Epithelial cell of proximal tubule (primary cell): ENCODE data around the gene KCNK18. TPM values are rescaled to one million over a fixed set of nuclear protein-coding genes. Genes with fewer than 3 reads are reported as not detected.

Experiments used
- DNase-seq: peaks from one replicate; pipeline ENCODE4 v3.0.0-alpha.2; 2011; ENCODE audit warnings: low read depth
- H3K4me3 ChIP-seq: 2 replicates; pipeline ENCODE4 v1.5.1; 2011; ENCODE audit warnings: low read depth, mild to moderate bottlenecking, low read length
- total RNA-seq: library from RNA; depleted of rRNA; stranded (reverse); fragments of >200 nt; gene quantifications from 2 replicates; pipeline ENCODE4 v1.2.3, GENCODE V29; 2015
- TF ChIP-seq, protein P1 (sequence below): conservative IDR thresholded peaks from 2 replicates; pipeline ENCODE4 v1.5.1; 2012; ENCODE audit warnings: low read depth, mild to moderate bottlenecking, low read length

The KCNK18 gene
- total RNA-seq, 1 donor from 2014 or later: not detected

DNA sequence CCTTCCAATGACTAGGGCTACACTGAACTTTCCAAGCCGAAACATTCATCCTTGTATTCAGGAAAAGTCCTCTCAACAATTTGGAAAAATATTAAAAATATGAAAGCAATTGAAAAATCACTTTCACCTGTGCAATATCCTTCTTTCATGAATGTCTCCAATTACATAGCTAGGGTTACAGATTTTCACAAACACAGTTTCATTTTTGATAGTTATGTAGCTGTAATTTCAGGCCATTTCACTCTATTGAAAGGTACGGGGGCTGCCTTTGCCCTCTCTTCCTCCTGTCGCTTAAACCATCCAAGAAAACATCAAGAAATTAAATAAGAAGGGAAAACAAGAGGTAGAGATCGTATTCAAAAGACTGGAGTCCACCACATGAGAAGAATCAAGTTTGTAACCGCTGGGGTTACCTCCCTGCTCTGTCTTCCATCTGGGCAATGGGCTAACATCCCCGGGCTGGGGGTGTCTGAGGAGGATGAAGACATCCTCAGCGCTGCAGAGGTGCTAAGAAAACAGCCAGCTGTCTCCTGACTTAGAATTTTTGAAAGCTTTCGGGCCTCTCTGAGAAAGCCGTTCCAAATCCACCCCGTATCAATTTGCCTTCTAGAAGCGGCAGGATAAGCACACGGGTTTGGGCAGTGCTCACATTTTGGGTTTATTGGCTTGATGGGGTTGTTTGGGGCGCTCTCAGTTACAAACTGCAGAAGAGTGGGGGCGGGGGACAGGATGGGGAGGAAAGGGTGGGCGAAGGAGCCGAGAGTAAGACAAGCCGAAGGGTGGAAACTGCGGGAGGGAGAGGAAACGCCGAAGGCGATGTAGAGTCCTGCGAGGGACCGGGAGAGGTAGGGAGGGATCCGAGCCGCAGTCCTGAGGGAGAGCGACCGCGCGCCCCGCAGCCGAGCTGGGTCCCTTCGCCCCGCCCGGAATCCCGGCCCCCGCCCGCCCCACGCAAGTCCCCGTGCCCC is 34.9 kb upstream of the KCNK18 start:
- no peak overlapping the region for H3K4me3 ChIP-seq
- no peak for DNase-seq
- TF ChIP-seq, protein P1, sequence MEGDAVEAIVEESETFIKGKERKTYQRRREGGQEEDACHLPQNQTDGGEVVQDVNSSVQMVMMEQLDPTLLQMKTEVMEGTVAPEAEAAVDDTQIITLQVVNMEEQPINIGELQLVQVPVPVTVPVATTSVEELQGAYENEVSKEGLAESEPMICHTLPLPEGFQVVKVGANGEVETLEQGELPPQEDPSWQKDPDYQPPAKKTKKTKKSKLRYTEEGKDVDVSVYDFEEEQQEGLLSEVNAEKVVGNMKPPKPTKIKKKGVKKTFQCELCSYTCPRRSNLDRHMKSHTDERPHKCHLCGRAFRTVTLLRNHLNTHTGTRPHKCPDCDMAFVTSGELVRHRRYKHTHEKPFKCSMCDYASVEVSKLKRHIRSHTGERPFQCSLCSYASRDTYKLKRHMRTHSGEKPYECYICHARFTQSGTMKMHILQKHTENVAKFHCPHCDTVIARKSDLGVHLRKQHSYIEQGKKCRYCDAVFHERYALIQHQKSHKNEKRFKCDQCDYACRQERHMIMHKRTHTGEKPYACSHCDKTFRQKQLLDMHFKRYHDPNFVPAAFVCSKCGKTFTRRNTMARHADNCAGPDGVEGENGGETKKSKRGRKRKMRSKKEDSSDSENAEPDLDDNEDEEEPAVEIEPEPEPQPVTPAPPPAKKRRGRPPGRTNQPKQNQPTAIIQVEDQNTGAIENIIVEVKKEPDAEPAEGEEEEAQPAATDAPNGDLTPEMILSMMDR: no peak

DNA sequence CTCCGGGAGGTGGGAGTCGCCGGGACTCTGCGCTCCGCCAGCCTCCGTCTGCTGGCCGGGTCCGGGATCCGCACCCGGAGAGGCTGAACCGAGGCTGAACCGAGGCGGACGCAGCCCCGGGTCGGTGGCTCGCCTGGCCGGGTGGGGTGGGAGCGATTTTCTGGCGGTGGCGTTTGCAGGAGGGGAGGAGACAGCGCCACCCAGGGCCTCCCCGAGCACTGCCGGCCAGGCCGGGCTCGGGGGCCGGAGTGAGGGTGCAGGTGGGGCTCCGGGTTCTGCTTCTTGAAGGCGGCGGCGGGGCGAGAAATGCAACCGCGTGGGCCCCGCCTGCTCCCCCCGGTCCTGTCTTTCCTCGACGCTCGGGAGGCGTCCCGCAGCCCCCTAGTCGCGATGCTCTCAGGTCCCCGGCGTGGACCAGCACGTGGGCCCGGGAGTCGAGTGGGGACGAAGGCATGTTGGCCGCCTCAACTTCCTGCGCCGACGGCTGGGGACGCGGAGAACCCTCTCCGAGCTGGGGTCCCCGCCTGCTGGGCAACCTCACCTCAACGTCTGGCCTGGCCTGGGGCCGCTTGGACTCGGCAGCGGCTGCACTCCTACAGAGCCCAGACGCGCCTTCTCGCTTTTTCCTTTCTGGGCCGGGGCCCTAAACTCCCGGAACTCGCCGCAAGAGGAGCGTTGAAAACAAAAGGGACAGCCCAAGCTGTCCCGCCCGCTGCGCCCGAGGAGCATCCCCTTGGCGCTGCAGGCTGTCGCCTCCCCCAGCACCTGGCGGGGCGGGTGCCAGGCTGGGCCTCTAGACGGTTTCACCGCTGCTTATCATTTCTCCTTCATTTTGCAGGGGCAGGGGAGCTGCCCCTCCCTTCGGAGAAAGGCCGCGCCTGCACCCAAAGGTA is 34.0 kb upstream of the KCNK18 start:
- TF ChIP-seq, protein P1: no peak
- no peak overlapping the region for H3K4me3 ChIP-seq
- no peak for DNase-seq

DNA sequence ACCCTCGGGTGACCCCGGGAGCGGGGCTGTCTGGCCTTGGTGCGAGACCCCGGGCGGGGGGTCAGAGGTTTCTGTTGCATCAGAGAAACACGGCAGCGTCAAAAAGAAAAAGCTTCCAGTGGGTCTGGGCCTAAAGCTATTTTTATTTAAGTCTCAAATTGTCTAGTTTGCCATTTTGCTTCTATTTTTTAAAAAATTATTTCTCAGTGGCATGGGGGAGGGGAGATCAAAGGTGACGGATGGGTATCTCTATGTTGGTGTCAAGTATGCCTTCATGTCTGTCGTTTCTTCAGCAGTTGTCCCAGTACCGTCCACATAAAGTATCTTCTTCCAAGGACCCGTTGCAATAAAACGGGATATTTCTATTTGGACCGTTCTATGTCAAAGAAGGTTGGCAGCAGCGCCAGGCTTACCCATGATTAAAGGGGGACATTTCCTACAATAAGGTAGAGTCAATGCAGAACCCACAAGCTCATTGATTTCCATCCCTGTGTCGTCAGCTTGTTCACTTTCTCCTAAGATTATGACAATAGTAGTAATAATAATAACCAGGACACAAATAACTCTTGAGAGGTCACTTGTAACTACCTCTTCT is 33.2 kb upstream of the KCNK18 start:
- TF ChIP-seq, protein P1: no peak
- no peak for DNase-seq
- no peak overlapping the region for H3K4me3 ChIP-seq

DNA sequence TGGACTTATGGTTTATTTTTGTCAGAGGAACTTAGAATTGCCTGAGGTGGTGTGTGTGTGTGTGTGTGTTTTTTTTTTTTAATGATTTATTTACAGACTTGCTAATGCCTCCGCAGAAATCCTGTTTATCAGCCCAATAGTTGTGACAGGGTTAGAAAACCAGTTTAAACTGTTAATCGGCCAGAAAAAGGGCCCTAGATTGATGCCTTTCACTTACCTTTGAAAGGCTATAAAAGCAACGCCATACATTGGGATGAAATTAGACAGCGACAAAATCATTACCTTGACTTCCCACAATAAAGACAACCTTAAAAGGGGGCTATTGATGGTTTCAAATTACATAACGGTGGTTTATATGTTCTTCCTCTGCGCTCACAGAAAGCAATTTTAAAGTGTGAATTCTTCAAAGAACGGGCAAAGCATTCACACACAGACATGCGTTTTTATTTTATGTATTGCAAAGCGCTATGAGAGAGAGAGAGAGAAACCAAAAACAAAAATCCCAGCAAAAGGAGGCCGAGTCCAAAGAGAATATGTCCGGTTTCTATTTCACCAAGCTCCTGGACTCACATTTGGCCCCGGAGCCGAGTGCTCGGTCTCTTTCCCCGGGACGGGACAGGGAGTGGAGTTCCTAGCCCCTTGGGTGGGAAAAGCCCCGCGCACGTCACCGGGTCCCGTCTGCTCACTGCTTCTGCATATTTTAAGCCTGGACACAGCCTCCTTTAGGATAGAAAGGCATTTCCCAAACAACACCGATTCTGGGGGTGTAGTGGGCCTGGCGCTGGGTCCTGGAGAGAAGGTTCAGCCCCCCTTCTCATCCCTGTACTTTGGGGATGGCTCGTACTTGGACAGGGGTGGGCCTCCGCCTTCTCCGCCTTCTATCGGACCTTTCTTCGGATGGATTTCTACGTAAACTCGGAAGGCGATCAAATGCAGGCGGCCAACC is 32.4 kb upstream of the KCNK18 start:
- peak overlapping the region; percentile 38 for H3K4me3 ChIP-seq
- no peak for DNase-seq
- TF ChIP-seq, protein P1: no peak

DNA sequence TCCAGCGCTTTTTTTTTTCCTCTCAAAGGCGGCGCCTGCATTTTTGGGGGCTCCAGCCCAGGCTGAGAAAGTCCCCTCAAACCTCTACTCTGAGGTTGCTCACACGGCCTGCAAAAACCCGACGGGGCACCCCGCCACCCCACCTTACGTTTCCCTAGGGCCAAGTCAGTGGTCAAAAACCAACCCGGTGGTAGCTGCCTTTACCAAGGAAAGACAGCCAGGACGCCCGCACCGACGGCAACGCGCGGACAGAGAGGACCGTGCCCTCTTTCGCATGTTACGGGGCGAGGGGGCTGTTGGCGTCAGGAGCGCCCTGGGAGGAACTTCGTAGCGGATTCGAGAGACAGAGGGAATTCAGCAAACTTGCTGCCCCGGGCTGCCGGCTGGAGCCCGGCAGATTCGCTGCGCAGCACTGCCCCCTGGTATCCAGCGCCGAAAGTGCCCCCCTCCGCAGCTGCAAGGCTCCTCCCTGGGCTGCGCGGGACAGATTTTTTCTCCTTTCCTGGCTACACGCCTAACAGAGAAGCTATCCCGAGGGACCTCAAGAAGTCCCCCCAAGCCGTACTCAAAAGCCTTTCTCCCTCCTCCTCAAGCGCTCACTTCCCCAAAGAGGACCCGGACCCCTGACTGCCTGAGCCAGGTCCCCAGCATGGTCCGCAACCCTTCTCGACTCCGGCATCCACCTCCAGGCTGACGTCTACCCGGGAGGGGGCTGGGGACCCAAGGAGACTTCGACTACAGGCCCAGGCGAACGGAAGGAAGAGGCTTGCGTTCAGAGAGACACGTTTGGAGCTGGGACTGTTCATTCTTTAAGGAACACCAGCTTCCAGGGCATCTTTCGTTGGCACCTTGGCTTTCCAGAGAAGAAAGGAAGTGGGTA is 31.5 kb upstream of the KCNK18 start:
- DNase-seq: no peak
- TF ChIP-seq, protein P1: peak; percentile 70
- peak overlapping the region; percentile 38 for H3K4me3 ChIP-seq
